Ascending aorta (tissue), 2 donors: Measurements from ENCODE around the gene SNX30. TPM values are rescaled to one million over a fixed set of nuclear protein-coding genes. Genes with fewer than 3 reads are reported as not detected.
A peak's percentile ranks its signal among the peaks of the same experiment; 100 is the strongest.

Source experiments
- DNase-seq, 2 donors: peaks; one replicate each; pipeline ENCODE4 v3.0.0-alpha.2; 2019; ENCODE audit warnings: low spot score in 2 of 2
- H3K27ac ChIP-seq, 2 donors: fragments of 200-600 bp; sonication (generic); one replicate each; pipeline ENCODE4 v1.5.1; 2016 to 2017; ENCODE audit warnings: mild to moderate bottlenecking in 1 of 2
- H3K27me3 ChIP-seq: fragments of 200-600 bp; sonication (generic); one replicate; pipeline ENCODE4 v1.5.1; 2017
- H3K36me3 ChIP-seq, 2 donors: fragments of 200-600 bp; sonication (generic); one replicate each; pipeline ENCODE4 v1.5.1; 2016
- H3K4me1 ChIP-seq, 2 donors: fragments of 200-600 bp; sonication (generic); one replicate each; pipeline ENCODE4 v1.5.1; 2016 to 2017; ENCODE audit warnings: mild to moderate bottlenecking in 1 of 2
- H3K4me3 ChIP-seq, 2 donors: fragments of 200-600 bp; sonication (generic); one replicate each; pipeline ENCODE4 v1.5.1; 2016 to 2017; ENCODE audit warnings: mild to moderate bottlenecking in 1 of 2
- H3K9me3 ChIP-seq, 2 donors: fragments of 200-600 bp; sonication (generic); one replicate each; pipeline ENCODE4 v1.5.1; 2016
- CTCF ChIP-seq, 3 experiments: fragments of 200-600 bp in 2 of 3; fragments of 450-650 bp in 1 of 3; sonication (generic) in 2 of 3; IDR thresholded peaks; one replicate each; pipeline ENCODE4 v1.5.1; 2016 to 2019; ENCODE audit warnings: antibody characterized with exemption in 3 of 3, mild to moderate bottlenecking in 1 of 3, moderate library complexity in 1 of 3
- intact Hi-C: fragments of 100-400 bp; cut with DNase I; formaldehyde crosslinking; loops from one replicate; pipeline ENCODE4 v1.15.1; 2023
- total RNA-seq: library from RNA; depleted of rRNA; stranded (reverse); fragments of >200 nt; gene quantifications from one replicate; pipeline ENCODE4 v1.1.0, GENCODE V29; 2016

Gene SNX30
- total RNA-seq, 1 donor from 2014 or later, result 4.7 TPM

GRCh38 chr9:112921549-112921948, 171.0 kb downstream of the SNX30 start:
- no peaks in the 10 kb centered on the region for H3K9me3 ChIP-seq
- no peaks in the 10 kb centered on the region for H3K4me1 ChIP-seq
- no peak overlapping the region for H3K27ac ChIP-seq
- no peak overlapping the region for H3K4me3 ChIP-seq
- H3K27me3 ChIP-seq, result no peaks in the 10 kb centered on the region
- no peaks in the 10 kb centered on the region for H3K36me3 ChIP-seq
- intact Hi-C loops, result no loop called here
- peak in 1 of 3 experiments; percentile 31 for TF ChIP-seq CTCF (IDR thresholded peaks at IDR 0.05)
- DNase-seq, result no peak

Other genes with a start within 250 kb of the SNX30 start
- 37.8 TPM for gene INIP, start 32.6 kb upstream of the SNX30 start, total RNA-seq
- gene SLC46A2, start 140.1 kb downstream of the SNX30 start, total RNA-seq, result not detected